GM10248 (cell line): ENCODE results near the gene NDUFB5.
"Not testable (repeated sequence)": the region's sequence is repeated elsewhere in the genome, so short reads cannot be mapped to it uniquely, and the experiment has no call there.

Source experiments
- CTCF ChIA-PET: fragments of 300-600 bp; sonication (Branson Sonifier 250); formaldehyde crosslinking; extraction: SDS; loops from one replicate; lab custom pipeline; 2021; ENCODE audit warnings: antibody characterized with exemption; lab: Yijun Ruan, JAX
- POLR2A ChIA-PET: fragments of 350-650 bp; sonication (Branson Sonifier 250); formaldehyde crosslinking; extraction: SDS; loops from one replicate; lab custom pipeline; 2020; ENCODE audit warnings: antibody characterized with exemption; lab: Yijun Ruan, JAX
- DNase-seq: peaks from one replicate; pipeline ENCODE4 v3.0.0; 2012; ENCODE audit errors: extremely low spot score
- CTCF ChIP-seq: IDR thresholded peaks from 2 replicates; pipeline ENCODE4 v1.5.1; 2012; ENCODE audit warnings: mild to moderate bottlenecking, low read depth; ENCODE audit errors: extremely low read depth, missing control alignments, control extremely low read depth

The NDUFB5 gene

GRCh38 chr3:179622023-179622422 is 17.4 kb downstream of the NDUFB5 start:
- no peak for DNase-seq
- no peak for TF ChIP-seq CTCF
- ChIA-PET POLR2A (no interaction called here), CTCF (interaction anchor here (1.6 kb wide), 1 partner anchor 27 kb away, joined by 6 read pairs; no protein-coding TSS in a partner anchor)

GRCh38 chr3:179624451-179624850 is 19.9 kb downstream of the NDUFB5 start:
- POLR2A ChIA-PET, result no interaction called here
- no peak for TF ChIP-seq CTCF
- CTCF ChIA-PET, result no interaction called here
- no peak for DNase-seq

- no peak for DNase-seq
- POLR2A ChIA-PET, result no interaction called here
- CTCF ChIA-PET, result interaction anchor here (2.2 kb wide), 1 partner anchor 19 kb away, joined by 7 read pairs; no protein-coding TSS in a partner anchor
- no peak for TF ChIP-seq CTCF
Measured at GRCh38 chr3:179630753-179631451, 26.3 kb downstream of the NDUFB5 start.

GRCh38 chr3:179640469-179640868 is 35.9 kb downstream of the NDUFB5 start:
- ChIA-PET CTCF (no interaction called here), POLR2A (no interaction called here)
- no peak for DNase-seq
- no peak for TF ChIP-seq CTCF

GRCh38 chr3:179642871-179643270 is 38.3 kb downstream of the NDUFB5 start:
- DNase-seq, result no peak
- POLR2A ChIA-PET, result no interaction called here
- TF ChIP-seq CTCF, result no peak
- CTCF ChIA-PET, result interaction anchor here (2.1 kb wide), 1 partner anchor 10 kb away, joined by 4 read pairs; the partner anchor contains the start of gene USP13

GRCh38 chr3:179643837-179644236 is 39.2 kb downstream of the NDUFB5 start:
- DNase-seq, POLR2A ChIA-PET: not testable (repeated sequence)
- CTCF ChIA-PET, result interaction anchor here (1.5 to 2.1 kb wide), 2 partner anchors 8 to 9 kb away, joined by 4 read pairs; partner anchors contain the start of gene USP13

- ChIA-PET CTCF (no interaction called here), POLR2A (no interaction called here)
- no peak for DNase-seq
- no peak for TF ChIP-seq CTCF
Measured at GRCh38 chr3:179646177-179646576, 41.6 kb downstream of the NDUFB5 start.
